ENCODE data around the gene PUM1.

DNA sequence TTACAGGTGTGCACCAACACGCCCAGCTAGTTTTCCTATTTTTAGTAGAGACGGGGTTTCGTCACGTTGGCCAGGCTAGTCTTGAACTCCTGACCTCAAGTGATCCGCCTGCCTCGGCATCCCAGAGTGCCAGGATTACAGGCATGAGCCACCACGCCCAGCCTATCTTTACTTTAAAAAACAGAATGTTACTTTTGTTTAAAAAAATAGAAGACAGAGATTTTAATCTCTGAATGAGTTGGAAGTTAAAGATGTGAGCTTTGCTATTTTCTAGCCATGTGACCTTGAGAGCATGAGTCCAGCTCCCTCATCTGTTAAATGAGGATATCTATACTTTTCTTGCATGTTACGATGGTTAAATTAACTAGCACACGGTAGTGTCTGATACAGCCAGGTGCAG is 3.9 kb upstream of the PUM1 start:
- TF ChIP-seq, protein P1, sequence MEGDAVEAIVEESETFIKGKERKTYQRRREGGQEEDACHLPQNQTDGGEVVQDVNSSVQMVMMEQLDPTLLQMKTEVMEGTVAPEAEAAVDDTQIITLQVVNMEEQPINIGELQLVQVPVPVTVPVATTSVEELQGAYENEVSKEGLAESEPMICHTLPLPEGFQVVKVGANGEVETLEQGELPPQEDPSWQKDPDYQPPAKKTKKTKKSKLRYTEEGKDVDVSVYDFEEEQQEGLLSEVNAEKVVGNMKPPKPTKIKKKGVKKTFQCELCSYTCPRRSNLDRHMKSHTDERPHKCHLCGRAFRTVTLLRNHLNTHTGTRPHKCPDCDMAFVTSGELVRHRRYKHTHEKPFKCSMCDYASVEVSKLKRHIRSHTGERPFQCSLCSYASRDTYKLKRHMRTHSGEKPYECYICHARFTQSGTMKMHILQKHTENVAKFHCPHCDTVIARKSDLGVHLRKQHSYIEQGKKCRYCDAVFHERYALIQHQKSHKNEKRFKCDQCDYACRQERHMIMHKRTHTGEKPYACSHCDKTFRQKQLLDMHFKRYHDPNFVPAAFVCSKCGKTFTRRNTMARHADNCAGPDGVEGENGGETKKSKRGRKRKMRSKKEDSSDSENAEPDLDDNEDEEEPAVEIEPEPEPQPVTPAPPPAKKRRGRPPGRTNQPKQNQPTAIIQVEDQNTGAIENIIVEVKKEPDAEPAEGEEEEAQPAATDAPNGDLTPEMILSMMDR (IDR thresholded peaks at IDR 0.05 in 8 of 11, conservative IDR thresholded peaks at IDR 0.05 in 3 of 11), result no peak
- no peak for TF ChIP-seq POLR2A (IDR thresholded peaks at IDR 0.05)
